Measurements from ENCODE around the gene SLAIN1.

SLAIN1 gene

GRCh38 chr13:77751513-77752456 is 54.3 kb downstream of the SLAIN1 start:
- H3K9me3 Mint-ChIP-seq, result no peaks in the 10 kb centered on the region
- no peak overlapping the region for H3K4me3 Mint-ChIP-seq
- TF ChIP-seq CTCF (IDR thresholded peaks at IDR 0.05), result peak; percentile 75
- peak; percentile 23 for DNase-seq
- H3K27ac Mint-ChIP-seq, result no peak overlapping the region
- H3K4me1 Mint-ChIP-seq, result peaks cover 7% of the 10 kb centered on the region
- H3K27me3 Mint-ChIP-seq (ENCODE audit: low read depth, poor library complexity), result no peaks in the 10 kb centered on the region
- H3K36me3 Mint-ChIP-seq (ENCODE audit: low read depth), result peaks cover 37% of the 10 kb centered on the region

- Mint-ChIP-seq H3K4me1 (peaks cover 7% of the 10 kb centered on the region), H3K27ac (no peak overlapping the region), H3K9me3 (peaks cover 6% of the 10 kb centered on the region), H3K27me3 (ENCODE audit: low read depth, poor library complexity) (no peaks in the 10 kb centered on the region), H3K36me3 (ENCODE audit: low read depth) (peaks cover 39% of the 10 kb centered on the region), H3K4me3 (no peak overlapping the region)
- no peak for TF ChIP-seq CTCF (IDR thresholded peaks at IDR 0.05)
- no peak for DNase-seq
Observed at GRCh38 chr13:77752512-77753069, 55.1 kb downstream of the SLAIN1 start.

GRCh38 chr13:77760893-77761292 is 63.4 kb downstream of the SLAIN1 start:
- Mint-ChIP-seq H3K4me1 (peaks cover 4% of the 10 kb centered on the region), H3K27ac (peak overlapping the region; percentile 5), H3K4me3 (no peak overlapping the region), H3K27me3 (ENCODE audit: low read depth, poor library complexity) (no peaks in the 10 kb centered on the region), H3K36me3 (ENCODE audit: low read depth) (peaks cover 76% of the 10 kb centered on the region), H3K9me3 (peaks cover 31% of the 10 kb centered on the region)
- DNase-seq, result no peak
- TF ChIP-seq CTCF (IDR thresholded peaks at IDR 0.05), result no peak

- peaks cover 19% of the 10 kb centered on the region for H3K9me3 Mint-ChIP-seq
- H3K27me3 Mint-ChIP-seq (ENCODE audit: low read depth, poor library complexity), result no peaks in the 10 kb centered on the region
- TF ChIP-seq CTCF (IDR thresholded peaks at IDR 0.05), result no peak
- peaks cover 57% of the 10 kb centered on the region for H3K36me3 Mint-ChIP-seq (ENCODE audit: low read depth)
- no peak for DNase-seq
- no peak overlapping the region for H3K4me3 Mint-ChIP-seq
- peak overlapping the region; percentile 15 for H3K27ac Mint-ChIP-seq
- H3K4me1 Mint-ChIP-seq, result no peaks in the 10 kb centered on the region
Observed at GRCh38 chr13:77767413-77767812, 69.9 kb downstream of the SLAIN1 start.

- H3K4me1 Mint-ChIP-seq, result no peaks in the 10 kb centered on the region
- no peaks in the 10 kb centered on the region for H3K27me3 Mint-ChIP-seq (ENCODE audit: low read depth, poor library complexity)
- no peak for TF ChIP-seq CTCF (IDR thresholded peaks at IDR 0.05)
- H3K36me3 Mint-ChIP-seq (ENCODE audit: low read depth), result peaks cover 4% of the 10 kb centered on the region
- DNase-seq, result no peak
- H3K27ac Mint-ChIP-seq, result no peak overlapping the region
- peaks cover 4% of the 10 kb centered on the region for H3K9me3 Mint-ChIP-seq
- H3K4me3 Mint-ChIP-seq, result no peak overlapping the region
Observed at GRCh38 chr13:77774181-77774580, 76.7 kb downstream of the SLAIN1 start.

Data from nephron progenitor cell (in vitro differentiated cells).